Hematopoietic multipotent progenitor cell treated with erythropoietin and hydrocortisone succinate and interleukin-3 and kit ligand, for 6 days (in vitro differentiated cells): Measurements from ENCODE around the gene ARMH1.
A peak's percentile ranks its signal among the peaks of the same experiment; 100 is the strongest.
"Not testable (repeated sequence)": the region's sequence is repeated elsewhere in the genome, so short reads cannot be mapped to it uniquely, and the experiment has no call there.

Experiments used
- DNase-seq: peaks from one replicate; pipeline ENCODE4 v3.0.0-alpha.2; 2015

The ARMH1 gene

DNA sequence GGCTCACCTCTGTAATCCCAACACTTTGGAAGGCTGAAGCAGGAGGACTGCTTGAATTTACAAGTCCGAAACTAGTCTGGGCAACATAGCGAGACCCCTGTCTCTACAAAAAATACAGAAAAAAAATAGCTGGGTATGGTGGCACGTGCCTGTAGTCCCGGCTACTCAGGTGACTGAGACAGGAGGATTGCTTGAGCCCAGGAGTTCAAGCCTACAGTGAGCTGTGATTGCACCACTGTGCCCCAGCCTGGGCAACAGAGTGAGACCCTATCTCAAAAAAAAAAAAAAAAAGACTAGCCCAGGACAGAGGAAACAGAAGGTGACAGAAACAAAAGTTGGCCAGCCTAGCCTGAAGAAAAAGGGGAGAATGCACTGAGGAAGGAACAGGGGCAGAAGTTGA lies 21.2 kb downstream of the ARMH1 start:
- DNase-seq, result no peak

GRCh38 chr1:44696101-44696500 lies 21.6 kb downstream of the ARMH1 start:
- no peak for DNase-seq

- DNase-seq, result peak; percentile 56
These were observed 22.4 kb downstream of the ARMH1 start for GRCh38 chr1:44696789-44697345.

DNA sequence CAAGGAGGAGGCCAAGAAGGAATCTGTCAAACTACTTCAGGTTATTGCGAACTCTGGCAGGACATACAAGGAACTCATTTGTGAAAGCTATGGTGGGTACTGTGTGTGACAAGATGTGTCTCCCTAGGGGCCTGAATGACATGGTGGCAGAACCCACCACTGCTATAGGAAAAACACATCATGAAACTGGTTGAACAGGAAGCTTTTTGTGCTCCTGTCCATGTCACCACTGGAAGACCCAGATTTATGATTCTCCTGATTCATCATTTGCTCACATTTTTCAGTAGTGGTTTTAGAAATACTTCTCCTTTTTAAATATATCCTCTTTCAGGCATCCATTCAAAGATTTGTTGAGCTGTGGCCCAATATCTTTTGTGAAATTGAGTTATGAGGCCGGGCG lies 23.6 kb downstream of the ARMH1 start:
- no peak for DNase-seq

- DNase-seq, result not testable (repeated sequence)
These were observed 24.9 kb downstream of the ARMH1 start for GRCh38 chr1:44699375-44699774.

DNA sequence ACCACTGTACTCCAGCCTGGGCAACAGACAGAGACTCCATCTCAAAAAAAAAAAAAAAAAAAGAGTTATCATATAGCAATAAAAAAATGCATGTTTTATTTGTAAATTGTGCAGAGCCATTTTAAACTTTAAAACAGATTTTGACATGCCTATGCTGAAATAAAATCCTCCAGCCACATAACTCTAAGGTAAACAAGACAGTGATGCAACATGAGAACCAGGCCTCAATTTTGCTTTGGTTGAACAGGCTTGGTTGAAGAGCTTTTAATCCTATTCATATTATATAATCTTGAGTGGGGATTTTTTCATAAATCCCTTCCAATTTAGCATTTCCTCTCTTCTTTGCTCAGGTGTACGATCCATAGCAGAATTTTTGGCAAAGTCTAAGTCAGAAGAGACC lies 26.1 kb downstream of the ARMH1 start:
- DNase-seq, result no peak

GRCh38 chr1:44701141-44701573 lies 26.6 kb downstream of the ARMH1 start:
- no peak for DNase-seq

DNA sequence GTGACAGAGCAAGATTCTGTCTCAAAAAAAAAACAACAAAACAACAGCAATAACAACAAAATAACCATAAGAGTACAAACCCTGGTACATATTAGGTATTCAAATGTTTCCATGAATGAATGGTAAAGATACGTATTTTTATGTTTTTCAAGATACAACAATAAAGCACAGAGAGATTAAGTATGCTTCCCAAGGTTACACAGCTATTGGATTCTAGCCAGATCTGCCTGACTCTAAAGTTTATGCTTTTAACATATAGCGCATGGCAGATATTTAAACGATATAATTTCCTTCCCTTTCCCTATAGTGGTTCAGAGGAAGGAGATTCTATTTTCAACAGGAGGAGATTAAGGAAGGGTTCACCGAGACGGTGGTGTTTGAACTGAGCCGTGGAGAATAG lies 31.0 kb downstream of the ARMH1 start:
- DNase-seq, result no peak

- no peak for DNase-seq
These were observed 31.4 kb downstream of the ARMH1 start for GRCh38 chr1:44705938-44706337.

DNA sequence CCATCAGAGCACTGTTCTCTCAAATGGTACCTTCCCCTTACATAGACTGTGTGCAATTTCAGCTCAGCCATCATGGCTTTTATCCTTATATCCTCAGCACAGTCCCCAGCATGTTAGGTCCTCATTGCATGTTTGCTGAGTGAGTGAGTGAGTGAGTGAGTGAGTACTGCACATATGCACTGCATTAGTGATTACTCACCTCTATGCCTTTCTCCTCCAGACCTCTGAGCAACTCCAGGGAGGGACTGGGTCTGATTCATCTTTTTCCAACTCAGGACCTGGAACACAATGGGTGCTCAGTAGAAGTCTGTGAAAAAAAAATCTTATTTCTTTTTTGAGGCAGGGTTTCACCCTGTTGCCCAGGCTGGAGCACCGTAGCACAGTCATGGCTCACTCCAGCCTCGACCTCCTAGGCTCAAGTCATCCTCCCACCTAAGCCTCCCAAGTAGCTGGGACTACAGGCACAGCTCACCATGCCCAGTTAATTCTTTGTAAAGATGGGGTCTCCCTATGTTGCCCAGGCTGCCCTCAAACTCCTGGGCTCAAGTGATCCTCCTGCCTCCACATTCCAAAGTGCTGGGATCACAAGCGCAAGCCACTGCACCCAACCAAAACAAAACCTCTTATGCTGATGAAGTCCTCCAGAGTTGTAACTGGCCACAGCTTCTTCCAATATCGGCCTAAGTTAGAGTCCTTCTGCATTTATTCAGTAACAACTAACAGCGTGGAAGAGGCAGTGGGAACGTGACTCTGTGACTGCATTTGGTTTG lies 32.8 kb downstream of the ARMH1 start:
- DNase-seq, result no peak

GRCh38 chr1:44707959-44708831 lies 33.7 kb downstream of the ARMH1 start:
- peak; percentile 86 for DNase-seq

DNA sequence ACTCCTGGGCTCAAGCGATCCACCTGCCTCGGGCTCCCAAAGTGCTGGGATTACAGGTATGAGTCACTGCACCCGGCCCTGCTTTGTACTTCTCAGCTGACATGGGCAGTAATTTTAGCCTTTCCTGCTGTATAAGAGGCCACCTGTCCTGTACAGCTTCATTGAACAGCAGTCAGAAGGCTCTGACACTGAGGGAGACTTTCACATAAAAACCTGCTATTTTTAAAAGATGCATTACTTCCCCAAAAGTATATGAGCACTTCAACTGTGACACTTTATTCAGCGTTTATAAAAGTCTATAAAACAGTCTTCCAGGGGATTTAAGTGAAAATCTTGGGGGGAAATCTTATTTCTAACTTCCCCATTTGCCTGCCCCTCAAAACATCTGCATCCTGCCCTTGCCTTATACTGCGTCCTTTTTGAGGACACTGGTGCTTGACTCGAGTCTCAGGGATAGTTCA lies 38.8 kb downstream of the ARMH1 start:
- no peak for DNase-seq

- no peak for DNase-seq
These were observed 40.0 kb downstream of the ARMH1 start for GRCh38 chr1:44714532-44714931.

DNA sequence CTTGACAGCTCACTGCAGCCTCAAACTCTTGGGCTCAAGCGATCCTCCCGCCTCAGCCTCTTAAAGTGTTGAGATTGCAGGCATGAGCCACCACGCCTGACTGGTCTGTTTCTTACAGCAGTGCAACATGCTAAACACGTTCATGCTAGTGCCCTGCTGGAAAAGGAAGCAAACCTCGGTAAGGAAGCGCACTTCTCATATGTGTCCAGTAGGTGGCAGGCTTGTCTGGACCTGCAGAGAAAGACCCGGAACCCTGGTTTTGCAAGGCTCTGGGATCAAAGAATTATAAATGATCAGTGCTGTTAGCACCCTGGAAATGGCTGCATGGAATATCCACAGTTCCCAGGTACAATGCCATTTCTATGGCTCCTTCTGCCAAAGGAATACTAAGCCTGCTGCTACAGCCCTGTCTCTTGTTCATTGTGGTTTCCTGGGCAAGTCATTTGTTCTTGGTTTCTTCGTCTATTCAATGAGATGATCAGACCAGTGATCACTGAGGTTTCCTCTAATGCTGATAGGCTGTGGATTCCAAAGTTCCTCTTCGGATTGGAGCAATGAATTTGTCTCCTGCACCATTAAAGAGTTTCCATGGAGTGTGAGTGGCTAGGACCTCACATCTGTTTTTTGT lies 40.5 kb downstream of the ARMH1 start:
- peak; percentile 92 for DNase-seq

DNA sequence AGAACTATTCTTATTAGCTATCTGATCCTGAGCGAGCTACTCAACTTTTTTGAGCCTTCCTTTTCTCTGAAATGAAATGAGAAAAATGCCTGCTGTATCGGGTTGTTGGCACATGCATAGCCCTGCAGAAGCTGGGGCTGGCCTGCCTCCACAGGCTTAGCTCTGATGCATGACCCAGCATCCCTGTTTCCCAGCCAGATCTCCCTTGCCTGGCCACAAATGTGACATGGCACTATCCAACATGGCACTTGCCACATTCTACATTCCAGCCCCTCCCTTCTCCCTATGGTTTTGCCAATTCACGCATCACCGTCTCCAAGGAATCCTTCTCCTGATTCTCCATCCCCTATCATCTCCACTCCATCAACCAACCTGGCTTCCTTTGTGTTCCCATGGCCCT lies 42.6 kb downstream of the ARMH1 start:
- DNase-seq, result no peak

DNA sequence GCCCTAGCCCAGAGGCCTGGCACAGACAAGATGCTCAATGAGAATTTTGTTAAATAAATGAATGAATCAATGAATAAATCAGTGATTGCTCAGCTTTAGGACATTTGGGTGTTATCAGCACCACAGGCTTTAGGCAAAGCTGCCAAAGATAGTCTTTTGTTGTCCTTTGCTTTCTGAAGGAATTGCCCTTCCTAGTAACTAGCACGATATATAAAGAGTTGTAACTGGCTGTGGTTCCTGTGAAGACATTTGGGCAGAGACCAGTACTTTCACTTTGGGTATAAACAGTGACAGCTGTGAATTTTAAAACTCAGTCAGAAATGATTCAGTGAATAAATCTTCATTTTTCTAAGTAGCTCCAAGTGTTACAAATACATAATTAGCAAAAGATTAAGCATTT lies 43.1 kb downstream of the ARMH1 start:
- no peak for DNase-seq

DNA sequence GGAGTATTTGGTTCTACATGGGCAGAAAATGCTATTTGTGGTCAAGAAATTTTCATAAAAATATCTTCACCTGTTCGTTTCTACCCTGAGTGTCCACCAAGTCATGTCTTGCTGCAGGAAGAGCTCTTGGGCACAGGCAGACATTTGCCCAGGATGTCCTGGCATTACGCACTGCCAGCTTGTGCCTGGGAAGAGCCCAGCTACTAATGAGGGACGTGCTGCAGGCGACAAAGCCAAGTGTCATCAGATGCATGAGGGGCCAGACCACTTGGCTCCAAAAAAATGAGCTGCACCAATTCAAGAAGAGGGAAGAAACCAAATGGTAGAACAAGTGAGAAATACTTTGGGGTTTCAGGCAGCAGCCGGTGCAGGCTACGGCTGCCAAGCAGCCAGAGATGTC lies 43.6 kb downstream of the ARMH1 start:
- DNase-seq, result no peak

- no peak for DNase-seq
These were observed 44.8 kb downstream of the ARMH1 start for GRCh38 chr1:44719318-44719717.

DNA sequence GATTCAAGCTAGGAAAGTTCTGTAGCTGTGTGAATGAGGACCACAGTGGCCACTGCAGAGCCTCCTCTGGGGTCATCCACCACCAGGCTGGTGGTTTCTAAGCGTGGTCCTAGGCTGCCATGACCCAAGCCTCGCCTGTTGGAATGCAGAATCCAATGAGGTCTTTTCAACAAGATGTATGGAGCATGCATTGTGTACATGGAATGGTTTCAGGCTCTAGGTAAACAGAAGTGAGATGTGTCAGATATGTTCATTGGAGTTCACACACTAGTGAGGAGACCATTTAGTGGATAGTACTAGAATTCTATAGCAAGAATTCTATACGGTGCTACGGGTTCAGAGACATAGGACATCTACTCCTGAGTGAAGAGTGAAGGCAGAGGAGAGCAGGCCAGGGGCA lies 45.8 kb downstream of the ARMH1 start:
- no peak for DNase-seq

- peak; percentile 99 for DNase-seq
These were observed 47.2 kb downstream of the ARMH1 start for GRCh38 chr1:44721485-44722361.

GRCh38 chr1:44723064-44723463 lies 48.5 kb downstream of the ARMH1 start:
- peak; percentile 44 for DNase-seq
